ENCODE measurements around the gene GRK2. TPM values are rescaled to one million over a fixed set of nuclear protein-coding genes. Genes with fewer than 3 reads are reported as not detected.

Gene GRK2
- total RNA-seq, 2 experiments from 2014 or later: 303 to 305 TPM

DNA sequence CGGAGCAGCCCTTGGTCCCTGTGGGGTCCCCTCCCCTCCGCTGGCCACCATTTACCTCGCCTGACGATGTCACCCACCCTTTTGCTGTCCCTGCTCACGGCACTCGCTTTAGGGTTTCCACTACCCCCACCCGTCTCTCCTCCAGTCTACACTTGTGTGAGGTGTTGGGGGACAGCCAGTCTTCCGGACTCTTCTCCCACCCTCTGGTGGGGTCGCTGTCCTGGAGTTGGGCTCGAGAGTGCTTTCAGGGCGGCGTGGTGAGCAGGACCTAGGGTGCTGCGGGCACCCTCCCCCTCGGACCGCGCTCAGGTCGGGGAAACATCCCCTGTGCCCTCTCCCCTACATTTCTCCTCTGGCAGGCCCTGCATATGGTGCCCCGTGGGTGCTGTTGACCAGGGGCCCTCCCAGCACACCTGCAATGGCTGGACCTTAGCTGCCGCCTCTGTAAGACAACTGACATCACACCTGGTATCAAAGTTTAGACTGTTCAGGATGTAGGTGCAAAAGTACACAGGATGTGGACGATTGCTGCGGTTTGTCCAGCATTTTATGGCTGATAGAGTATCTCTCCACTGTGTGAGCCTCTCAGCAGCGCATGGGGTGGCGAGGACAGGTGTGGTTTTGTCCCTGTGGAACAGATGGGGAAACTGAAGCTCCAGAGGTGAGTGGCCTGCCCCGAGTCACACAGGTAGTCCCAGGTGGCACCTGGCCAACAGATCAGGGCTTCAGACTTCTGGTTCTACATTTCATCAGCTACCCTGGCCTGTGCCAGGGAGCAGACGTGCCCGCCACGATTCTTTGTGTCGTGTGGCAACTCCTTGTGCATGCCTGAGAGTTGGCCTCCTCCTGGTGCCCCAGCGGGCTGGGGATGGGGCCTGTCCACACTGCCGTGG lies 1.2 kb downstream of the GRK2 start:
- H3K4me1 Mint-ChIP-seq (ENCODE audit: low read depth): peaks cover 62% of the 10 kb centered on the region

DNA sequence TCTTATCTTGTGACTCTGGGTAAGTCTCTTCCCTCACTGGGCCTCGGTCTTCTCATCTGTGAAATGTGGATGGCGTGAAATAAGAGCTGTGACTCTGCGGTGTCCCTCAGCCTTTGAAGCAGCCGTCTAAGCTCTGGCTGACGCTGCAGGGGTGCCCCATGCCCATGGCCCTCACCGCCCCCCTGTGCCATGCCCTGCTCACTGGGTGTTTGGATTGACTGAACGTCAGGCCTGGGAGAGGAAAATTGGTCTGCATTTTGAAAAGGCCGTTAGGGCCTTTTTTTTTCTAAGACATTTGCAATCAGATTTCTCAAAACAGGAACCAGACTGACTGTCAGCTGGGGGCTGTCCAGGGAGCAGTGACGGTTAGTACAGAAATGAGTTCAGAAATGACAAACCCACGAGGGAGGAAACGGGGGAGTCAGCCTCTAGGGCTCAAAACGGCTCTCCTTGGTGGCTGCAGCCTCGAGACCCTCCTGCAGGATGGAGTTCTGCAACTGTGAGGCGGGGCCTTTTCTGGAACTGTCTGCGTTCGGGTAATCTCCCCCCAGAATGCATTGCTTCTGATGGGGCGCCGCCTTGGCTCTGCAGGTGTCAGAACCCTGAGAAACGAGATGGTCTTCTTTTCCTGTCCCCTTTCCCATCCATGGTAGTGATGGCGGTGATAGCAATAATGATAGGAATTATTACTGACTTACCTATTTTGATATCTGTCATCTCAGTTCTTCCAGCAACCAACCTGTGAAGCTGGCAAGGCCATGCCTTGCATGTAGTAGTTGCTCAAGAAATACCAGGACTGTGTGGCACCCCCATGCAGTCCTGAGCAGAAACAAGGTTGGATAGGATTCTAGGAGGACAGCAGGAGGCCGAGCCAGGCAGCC lies 2.0 kb downstream of the GRK2 start:
- Mint-ChIP-seq H3K27ac (peak overlapping the region; percentile 97), H3K9me3 (no peaks in the 10 kb centered on the region), H3K36me3 (ENCODE audit: low read depth) (peaks cover 62% of the 10 kb centered on the region), H3K4me3 (peak overlapping the region; percentile 90), H3K4me1 (ENCODE audit: low read depth) (peaks cover 62% of the 10 kb centered on the region), H3K27me3 (no peaks in the 10 kb centered on the region)
- intact Hi-C loops (cut with micrococcal nuclease): loop anchor here (2.0 kb wide), 1 partner anchor 48 kb away; no protein-coding TSS in a partner anchor
- peak; percentile 93 for DNase-seq
- POLR2A ChIA-PET: interaction anchor here (0.6 to 19.8 kb wide), 18 partner anchors 12 to 706 kb away, joined by 3 to 308 read pairs (median 5); partner anchors contain the start of genes ANKRD13D and PTPRCAP
- TF ChIP-seq, protein P1, sequence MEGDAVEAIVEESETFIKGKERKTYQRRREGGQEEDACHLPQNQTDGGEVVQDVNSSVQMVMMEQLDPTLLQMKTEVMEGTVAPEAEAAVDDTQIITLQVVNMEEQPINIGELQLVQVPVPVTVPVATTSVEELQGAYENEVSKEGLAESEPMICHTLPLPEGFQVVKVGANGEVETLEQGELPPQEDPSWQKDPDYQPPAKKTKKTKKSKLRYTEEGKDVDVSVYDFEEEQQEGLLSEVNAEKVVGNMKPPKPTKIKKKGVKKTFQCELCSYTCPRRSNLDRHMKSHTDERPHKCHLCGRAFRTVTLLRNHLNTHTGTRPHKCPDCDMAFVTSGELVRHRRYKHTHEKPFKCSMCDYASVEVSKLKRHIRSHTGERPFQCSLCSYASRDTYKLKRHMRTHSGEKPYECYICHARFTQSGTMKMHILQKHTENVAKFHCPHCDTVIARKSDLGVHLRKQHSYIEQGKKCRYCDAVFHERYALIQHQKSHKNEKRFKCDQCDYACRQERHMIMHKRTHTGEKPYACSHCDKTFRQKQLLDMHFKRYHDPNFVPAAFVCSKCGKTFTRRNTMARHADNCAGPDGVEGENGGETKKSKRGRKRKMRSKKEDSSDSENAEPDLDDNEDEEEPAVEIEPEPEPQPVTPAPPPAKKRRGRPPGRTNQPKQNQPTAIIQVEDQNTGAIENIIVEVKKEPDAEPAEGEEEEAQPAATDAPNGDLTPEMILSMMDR (IDR thresholded peaks at IDR 0.05): no peak
- peak; percentile 61 for ATAC-seq
- CTCF ChIA-PET: interaction anchor here (1.0 to 7.1 kb wide), 9 partner anchors 9 to 361 kb away, joined by 3 to 65 read pairs (median 8); partner anchors contain the start of genes ANKRD13D and TBC1D10C

More for the DNA sequence above, 1.2 kb downstream of the GRK2 start:
- intact Hi-C loops (cut with micrococcal nuclease): loop anchor here (2.0 kb wide), 1 partner anchor 49 kb away; no protein-coding TSS in a partner anchor
- TF ChIP-seq, protein P1 (IDR thresholded peaks at IDR 0.05): no peak
- Mint-ChIP-seq H3K4me3 (peak overlapping the region; percentile 90), H3K9me3 (no peaks in the 10 kb centered on the region), H3K27me3 (no peaks in the 10 kb centered on the region), H3K27ac (peak overlapping the region; percentile 97), H3K36me3 (ENCODE audit: low read depth) (peaks cover 54% of the 10 kb centered on the region)
- DNase-seq (peak; percentile 63), ATAC-seq (no peak)
- ChIA-PET POLR2A (interaction anchor here (0.6 to 19.8 kb wide), 17 partner anchors 12 to 705 kb away, joined by 3 to 308 read pairs (median 4); partner anchors contain the start of genes ANKRD13D and PTPRCAP), CTCF (interaction anchor here (0.7 to 7.1 kb wide), 15 partner anchors 10 to 362 kb away, joined by 3 to 65 read pairs (median 5); partner anchors contain the start of genes ANKRD13D, POLD4 and TBC1D10C)

DNA sequence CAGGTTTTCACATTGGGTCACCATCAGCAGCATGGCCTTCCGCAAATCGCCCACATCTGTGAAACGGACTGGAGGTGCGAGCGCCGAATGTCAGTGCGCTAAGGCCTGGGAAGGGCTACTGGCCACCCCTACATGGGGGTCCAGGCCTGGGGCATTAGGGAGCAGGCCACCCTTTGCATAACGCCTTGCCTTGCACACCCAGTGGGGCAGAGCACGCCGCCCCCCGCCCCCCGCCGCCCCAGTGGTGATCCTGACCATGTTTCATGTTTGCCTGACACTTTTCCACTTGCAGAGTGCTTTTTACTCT lies 2.6 kb downstream of the GRK2 start:
- H3K9me3 Mint-ChIP-seq: no peaks in the 10 kb centered on the region
- DNase-seq (no peak), ATAC-seq (no peak)
- ChIA-PET POLR2A (interaction anchor here (0.9 to 19.8 kb wide), 8 partner anchors 11 to 84 kb away, joined by 3 to 308 read pairs (median 6); partner anchors contain the start of gene ANKRD13D), CTCF (interaction anchor here (2.3 to 7.1 kb wide), 4 partner anchors 9 to 49 kb away, joined by 6 to 65 read pairs (median 34); partner anchors contain the start of gene ANKRD13D)
- intact Hi-C loops (cut with micrococcal nuclease): loop anchor here (2.0 kb wide), 1 partner anchor 48 kb away; no protein-coding TSS in a partner anchor
- peaks cover 62% of the 10 kb centered on the region for H3K4me1 Mint-ChIP-seq (ENCODE audit: low read depth)
- peak overlapping the region; percentile 97 for H3K27ac Mint-ChIP-seq
- H3K27me3 Mint-ChIP-seq: no peaks in the 10 kb centered on the region
- peak overlapping the region; percentile 90 for H3K4me3 Mint-ChIP-seq
- TF ChIP-seq, protein P1 (IDR thresholded peaks at IDR 0.05): no peak
- H3K36me3 Mint-ChIP-seq (ENCODE audit: low read depth): peaks cover 62% of the 10 kb centered on the region

DNA sequence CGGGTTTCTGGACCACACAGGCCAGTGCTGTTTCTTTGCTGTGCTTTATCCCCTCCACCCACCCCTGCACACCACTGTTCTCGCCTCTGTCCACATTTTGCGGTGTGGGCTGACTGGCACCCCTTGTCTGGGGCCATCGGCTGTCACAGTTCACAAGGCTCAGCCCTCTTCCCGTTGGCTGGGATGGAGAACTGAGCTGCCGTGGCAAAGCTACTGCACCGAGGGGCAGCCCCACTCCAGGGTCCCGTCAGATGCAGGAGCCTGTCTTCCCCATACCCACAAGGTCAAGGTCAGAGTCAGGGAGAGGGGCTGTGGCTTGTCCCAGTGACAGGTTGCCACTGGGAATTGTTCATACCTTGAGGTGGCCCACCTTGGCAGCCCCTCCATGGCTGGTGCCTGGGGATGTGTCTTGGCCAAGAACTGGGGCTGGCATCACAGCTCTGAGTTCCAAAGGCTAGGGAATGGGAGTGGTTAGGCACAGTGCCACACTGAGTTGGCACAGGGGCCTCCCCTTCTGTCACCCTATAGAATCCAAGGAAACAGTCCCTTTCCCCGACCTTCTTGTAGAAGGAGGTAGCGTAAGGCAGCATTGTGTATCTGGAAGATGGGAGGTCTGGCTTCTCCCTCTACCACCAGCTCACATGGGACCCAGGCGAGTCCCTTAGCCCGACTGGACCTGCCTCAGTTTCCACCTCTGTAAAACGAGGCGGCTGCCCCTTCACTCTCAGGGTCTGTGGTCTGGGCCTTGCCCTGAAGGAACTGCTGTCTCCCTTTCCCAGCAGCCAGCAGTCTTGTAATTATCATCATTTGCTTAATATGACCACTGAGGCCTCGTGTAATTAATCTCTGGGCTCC lies 3.4 kb downstream of the GRK2 start:
- H3K4me3 Mint-ChIP-seq: peak overlapping the region; percentile 90
- intact Hi-C loops (cut with micrococcal nuclease): loop anchor here (2.0 kb wide), 2 partner anchors 19 to 47 kb away; partner anchors contain the start of gene ANKRD13D
- ChIA-PET CTCF (interaction anchor here (1.4 to 7.1 kb wide), 6 partner anchors 8 to 113 kb away, joined by 3 to 65 read pairs (median 6); partner anchors contain the start of gene ANKRD13D), POLR2A (interaction anchor here (0.8 to 19.8 kb wide), 11 partner anchors 10 to 187 kb away, joined by 3 to 308 read pairs (median 5); partner anchors contain the start of gene ANKRD13D)
- TF ChIP-seq, protein P1 (IDR thresholded peaks at IDR 0.05): no peak
- DNase-seq: no peak
- H3K4me1 Mint-ChIP-seq (ENCODE audit: low read depth): peaks cover 59% of the 10 kb centered on the region
- no peak for ATAC-seq
- peak overlapping the region; percentile 97 for H3K27ac Mint-ChIP-seq
- H3K36me3 Mint-ChIP-seq (ENCODE audit: low read depth): peaks cover 66% of the 10 kb centered on the region
- no peaks in the 10 kb centered on the region for H3K9me3 Mint-ChIP-seq
- no peaks in the 10 kb centered on the region for H3K27me3 Mint-ChIP-seq

Data from activated CD8-positive, alpha-beta T cell treated with anti-CD3 and anti-CD28 coated beads for 36 hours (primary cell).